ENCODE measurements around the gene TMEM8B. TPM values are rescaled to one million over a fixed set of nuclear protein-coding genes. Genes with fewer than 3 reads are reported as not detected.

TMEM8B gene
- total RNA-seq, 4 donors from 2014 or later, result 4.1 to 10.4 (median 5.4) TPM

DNA sequence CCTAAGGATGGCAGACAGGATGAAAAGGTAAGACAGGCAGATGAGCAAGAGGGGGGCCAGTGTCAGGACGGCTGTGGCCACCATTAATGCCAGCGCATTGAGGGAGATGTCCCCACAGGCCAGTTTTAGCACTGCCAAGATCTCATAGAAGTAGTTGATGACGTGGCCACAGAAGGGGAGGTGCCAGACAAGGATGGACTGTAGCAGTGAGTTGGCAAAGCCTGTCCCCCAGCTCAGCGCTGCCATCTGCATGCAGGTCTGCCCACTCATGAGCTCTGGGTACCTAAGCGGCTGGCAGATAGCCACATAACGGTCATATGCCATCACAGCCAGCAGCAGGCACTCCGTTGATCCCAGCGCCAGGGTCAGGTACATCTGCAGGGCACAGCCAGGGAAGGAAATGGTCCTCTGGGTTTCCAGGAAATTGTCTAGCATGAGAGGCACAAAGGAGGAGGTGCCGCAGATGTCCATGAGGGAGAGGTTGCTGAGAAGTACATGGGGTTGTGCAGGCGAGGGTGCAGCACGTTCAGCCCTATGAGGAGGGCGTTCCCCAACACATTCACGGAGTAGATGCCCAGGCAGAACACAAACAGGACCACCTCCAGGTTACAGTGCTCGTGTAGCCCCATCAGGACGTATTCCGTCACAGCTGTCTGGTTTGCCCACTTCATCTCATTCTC lies 30.4 kb downstream of the TMEM8B start:
- no peak for TF ChIP-seq CTCF (IDR thresholded peaks at IDR 0.05; ENCODE audit: low read depth)

DNA sequence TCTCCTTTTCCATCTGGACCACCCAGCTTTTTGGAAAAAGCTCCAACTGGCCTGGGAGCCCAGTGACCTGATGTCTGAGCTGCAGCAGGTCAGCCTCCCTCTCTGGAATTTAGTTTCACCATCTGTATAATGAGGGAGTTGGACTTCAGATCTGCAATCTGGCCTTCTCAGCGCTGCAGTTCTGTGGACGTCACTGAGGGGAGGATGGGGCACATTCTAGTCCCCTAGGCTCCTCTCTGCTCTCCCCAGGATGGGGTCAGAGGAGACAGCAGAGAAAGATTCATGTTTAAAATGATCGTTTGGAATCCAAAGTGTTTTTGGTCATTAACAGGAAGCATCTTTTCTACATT lies 30.9 kb downstream of the TMEM8B start:
- TF ChIP-seq CTCF (IDR thresholded peaks at IDR 0.05; ENCODE audit: low read depth), result no peak

- no peak for TF ChIP-seq CTCF (IDR thresholded peaks at IDR 0.05; ENCODE audit: low read depth)
These were observed 32.3 kb downstream of the TMEM8B start for GRCh38 chr9:35861161-35861897.

DNA sequence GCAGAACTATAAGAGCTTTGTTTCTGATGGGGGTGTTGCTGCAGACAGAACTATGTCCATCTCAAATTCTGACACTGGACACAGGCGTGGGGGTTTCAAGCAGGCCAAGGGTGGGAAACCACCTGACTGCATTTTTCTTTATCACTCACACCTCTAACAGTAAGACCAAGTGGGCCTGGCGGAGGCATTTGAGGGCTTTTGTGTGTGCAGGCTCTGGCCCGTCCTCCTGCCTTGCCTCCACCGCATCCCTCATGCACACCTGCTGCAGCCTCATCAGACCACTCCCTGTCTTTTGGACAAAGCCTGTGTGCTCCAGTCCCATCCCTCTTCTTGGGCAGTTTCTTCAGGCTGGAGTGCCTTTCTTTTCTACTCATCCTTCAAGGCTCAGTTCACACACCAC lies 33.3 kb downstream of the TMEM8B start:
- TF ChIP-seq CTCF (IDR thresholded peaks at IDR 0.05; ENCODE audit: low read depth), result no peak

DNA sequence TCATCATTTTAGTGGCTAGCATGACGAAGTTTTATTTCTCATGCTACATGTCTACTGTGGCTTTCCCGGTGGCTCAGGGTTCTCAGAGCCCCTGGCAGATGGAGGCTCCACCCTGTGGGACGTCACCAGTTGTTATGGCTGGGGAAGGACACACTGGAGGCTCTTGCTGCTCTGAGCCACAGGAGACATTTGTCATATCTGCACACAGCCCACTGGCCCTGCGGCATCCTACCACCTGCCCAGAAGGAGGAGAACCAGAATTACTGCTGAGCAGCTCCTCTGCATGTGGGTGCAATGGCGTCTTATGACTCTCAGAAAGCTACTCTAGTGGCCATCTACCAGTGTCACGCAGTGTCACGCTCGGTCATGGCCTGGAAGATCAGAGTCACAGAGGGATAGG lies 34.6 kb downstream of the TMEM8B start:
- TF ChIP-seq CTCF (IDR thresholded peaks at IDR 0.05; ENCODE audit: low read depth), result no peak

GRCh38 chr9:35864695-35865255 lies 35.7 kb downstream of the TMEM8B start:
- no peak for TF ChIP-seq CTCF (IDR thresholded peaks at IDR 0.05; ENCODE audit: low read depth)

GRCh38 chr9:35867538-35867937 lies 38.5 kb downstream of the TMEM8B start:
- no peak for TF ChIP-seq CTCF (IDR thresholded peaks at IDR 0.05; ENCODE audit: low read depth)
